ENCODE measurements around the gene PAFAH2. TPM values are rescaled to one million over a fixed set of nuclear protein-coding genes. Genes with fewer than 3 reads are reported as not detected.
A peak's percentile ranks its signal among the peaks of the same experiment; 100 is the strongest.
"Not testable (repeated sequence)": the region's sequence is repeated elsewhere in the genome, so short reads cannot be mapped to it uniquely, and the experiment has no call there.

The PAFAH2 gene
- total RNA-seq, 1 donor from 2014 or later: 6.3 TPM

GRCh38 chr1:25948641-25949040 is 49.2 kb downstream of the PAFAH2 start:
- Mint-ChIP-seq H3K4me3 (ENCODE audit: unreplicated experiment) (no peak overlapping the region), H3K27ac (ENCODE audit: unreplicated experiment) (no peak overlapping the region), H3K27me3 (ENCODE audit: unreplicated experiment) (peaks cover 5% of the 10 kb centered on the region), H3K9me3 (ENCODE audit: unreplicated experiment) (peaks cover 6% of the 10 kb centered on the region), H3K36me3 (ENCODE audit: unreplicated experiment) (no peaks in the 10 kb centered on the region), H3K4me1 (ENCODE audit: low read depth, unreplicated experiment) (peaks cover 10% of the 10 kb centered on the region)
- no peak for DNase-seq
- no peak for TF ChIP-seq CTCF (IDR thresholded peaks at IDR 0.05; ENCODE audit: partially characterized antibody, unreplicated experiment)

GRCh38 chr1:25947027-25947426 is 50.8 kb downstream of the PAFAH2 start:
- H3K27ac Mint-ChIP-seq (ENCODE audit: unreplicated experiment): no peak overlapping the region
- DNase-seq: no peak
- H3K9me3 Mint-ChIP-seq (ENCODE audit: unreplicated experiment): no peaks in the 10 kb centered on the region
- H3K27me3 Mint-ChIP-seq (ENCODE audit: unreplicated experiment): peaks cover 5% of the 10 kb centered on the region
- TF ChIP-seq CTCF (IDR thresholded peaks at IDR 0.05; ENCODE audit: partially characterized antibody, unreplicated experiment): no peak
- no peak overlapping the region for H3K4me3 Mint-ChIP-seq (ENCODE audit: unreplicated experiment)
- H3K4me1 Mint-ChIP-seq (ENCODE audit: low read depth, unreplicated experiment): peaks cover 5% of the 10 kb centered on the region
- H3K36me3 Mint-ChIP-seq (ENCODE audit: unreplicated experiment): peaks cover 5% of the 10 kb centered on the region

DNA sequence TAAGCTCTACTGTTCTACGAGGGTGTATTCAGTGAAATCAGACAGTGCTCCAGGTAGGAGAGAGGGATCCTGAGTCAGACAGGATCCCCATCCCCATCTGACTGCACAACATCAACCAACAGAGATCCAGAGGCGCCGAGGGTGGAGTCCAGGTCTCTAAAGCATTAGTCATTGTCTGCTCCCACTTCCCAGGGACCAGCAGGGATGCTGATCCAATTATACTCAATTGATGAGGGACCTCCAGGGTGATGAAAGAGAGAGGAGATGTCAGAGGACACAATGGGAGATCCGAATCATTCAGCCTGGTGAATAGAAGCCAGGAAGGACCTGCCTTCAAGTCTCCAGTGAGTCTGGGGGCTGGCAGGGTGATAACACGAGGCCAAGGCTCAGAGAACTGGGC is 52.1 kb downstream of the PAFAH2 start:
- H3K4me1 Mint-ChIP-seq (ENCODE audit: low read depth, unreplicated experiment): peaks cover 5% of the 10 kb centered on the region
- no peak for TF ChIP-seq CTCF (IDR thresholded peaks at IDR 0.05; ENCODE audit: partially characterized antibody, unreplicated experiment)
- peak overlapping the region; percentile 75 for H3K27ac Mint-ChIP-seq (ENCODE audit: unreplicated experiment)
- peaks cover 5% of the 10 kb centered on the region for H3K27me3 Mint-ChIP-seq (ENCODE audit: unreplicated experiment)
- H3K4me3 Mint-ChIP-seq (ENCODE audit: unreplicated experiment): no peak overlapping the region
- H3K9me3 Mint-ChIP-seq (ENCODE audit: unreplicated experiment): no peaks in the 10 kb centered on the region
- peaks cover 5% of the 10 kb centered on the region for H3K36me3 Mint-ChIP-seq (ENCODE audit: unreplicated experiment)
- no peak for DNase-seq

DNA sequence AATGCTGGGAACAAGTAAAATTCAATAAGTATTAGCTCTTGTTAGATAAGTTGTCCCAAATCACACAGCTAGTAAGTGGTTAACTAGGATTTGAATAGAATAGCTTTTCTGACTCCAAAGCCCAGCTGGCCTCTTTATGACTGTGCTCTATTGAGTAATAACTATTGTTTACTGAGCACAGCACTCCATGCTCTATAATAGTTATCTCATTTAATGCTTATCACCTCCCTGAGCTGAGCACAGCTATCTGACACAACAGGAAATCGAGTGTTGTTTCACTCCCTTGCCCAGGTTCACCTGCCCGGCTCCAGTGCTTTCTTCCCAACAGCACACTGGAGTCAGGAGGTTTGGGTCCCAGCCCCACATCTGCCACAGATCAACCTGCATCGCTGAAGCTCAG is 52.9 kb downstream of the PAFAH2 start:
- Mint-ChIP-seq H3K27me3 (ENCODE audit: unreplicated experiment) (peaks cover 5% of the 10 kb centered on the region), H3K4me3 (ENCODE audit: unreplicated experiment) (no peak overlapping the region), H3K9me3 (ENCODE audit: unreplicated experiment) (no peaks in the 10 kb centered on the region), H3K36me3 (ENCODE audit: unreplicated experiment) (peaks cover 5% of the 10 kb centered on the region), H3K27ac (ENCODE audit: unreplicated experiment) (no peak overlapping the region), H3K4me1 (ENCODE audit: low read depth, unreplicated experiment) (peaks cover 5% of the 10 kb centered on the region)
- no peak for TF ChIP-seq CTCF (IDR thresholded peaks at IDR 0.05; ENCODE audit: partially characterized antibody, unreplicated experiment)
- no peak for DNase-seq

DNA sequence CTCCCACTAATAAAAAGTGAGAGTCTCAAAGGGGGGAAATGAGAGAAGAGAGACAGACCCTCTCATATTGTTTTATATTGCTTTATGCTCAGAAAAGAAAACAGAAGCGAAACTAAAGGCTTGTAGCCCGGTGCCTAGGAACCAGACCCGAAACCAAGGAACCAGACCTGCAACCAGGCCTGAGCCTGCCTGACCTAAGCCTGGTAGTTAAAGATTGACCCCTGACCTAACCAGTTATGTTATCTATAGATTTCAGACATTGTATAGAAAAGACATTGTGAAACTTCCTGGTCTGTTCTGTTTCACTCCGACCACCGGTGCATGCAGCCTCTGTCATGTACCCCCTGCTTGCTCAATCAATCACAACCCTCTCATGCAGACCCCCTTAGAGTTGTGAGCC is 54.4 kb downstream of the PAFAH2 start:
- DNase-seq; H3K4me1 Mint-ChIP-seq (ENCODE audit: low read depth, unreplicated experiment); H3K27me3 Mint-ChIP-seq (ENCODE audit: unreplicated experiment); H3K36me3 Mint-ChIP-seq (ENCODE audit: unreplicated experiment); H3K9me3 Mint-ChIP-seq (ENCODE audit: unreplicated experiment); H3K4me3 Mint-ChIP-seq (ENCODE audit: unreplicated experiment); H3K27ac Mint-ChIP-seq (ENCODE audit: unreplicated experiment): not testable (repeated sequence)

- DNase-seq: no peak
- Mint-ChIP-seq H3K4me3 (ENCODE audit: unreplicated experiment) (no peak overlapping the region), H3K9me3 (ENCODE audit: unreplicated experiment) (no peaks in the 10 kb centered on the region), H3K4me1 (ENCODE audit: low read depth, unreplicated experiment) (peaks cover 11% of the 10 kb centered on the region), H3K27me3 (ENCODE audit: unreplicated experiment) (no peaks in the 10 kb centered on the region), H3K27ac (ENCODE audit: unreplicated experiment) (no peak overlapping the region), H3K36me3 (ENCODE audit: unreplicated experiment) (no peaks in the 10 kb centered on the region)
- no peak for TF ChIP-seq CTCF (IDR thresholded peaks at IDR 0.05; ENCODE audit: partially characterized antibody, unreplicated experiment)
Observed at GRCh38 chr1:25936947-25937346, 60.9 kb downstream of the PAFAH2 start.

Measured in glutamatergic neuron (in vitro differentiated cells).